HG03354 (cell line): ENCODE data around the gene PHB1.
"Not testable (repeated sequence)": the region's sequence is repeated elsewhere in the genome, so short reads cannot be mapped to it uniquely, and the experiment has no call there.

Experiments used
- ATAC-seq: cut with Tn5 transposase; IDR thresholded peaks from one replicate; pipeline ENCODE4 v1.9.1; 2021; ENCODE audit warnings: mild to moderate bottlenecking; ENCODE audit not compliant: unreplicated experiment, poor library complexity, severe bottlenecking

PHB1 gene

GRCh38 chr17:49407981-49408501, 6.6 kb downstream of the PHB1 start:
- peak; percentile 79 for ATAC-seq

GRCh38 chr17:49407086-49407485, 7.6 kb downstream of the PHB1 start:
- ATAC-seq = no peak

GRCh38 chr17:49406421-49407061, 8.1 kb downstream of the PHB1 start:
- ATAC-seq = no peak

GRCh38 chr17:49404906-49405305, 9.8 kb downstream of the PHB1 start:
- no peak for ATAC-seq

GRCh38 chr17:49404361-49404760, 10.3 kb downstream of the PHB1 start:
- peak; percentile 46 for ATAC-seq

GRCh38 chr17:49403514-49404289, 11.0 kb downstream of the PHB1 start:
- no peak for ATAC-seq

GRCh38 chr17:49402706-49403105, 12.0 kb downstream of the PHB1 start:
- no peak for ATAC-seq

- ATAC-seq = no peak
These were observed 12.6 kb downstream of the PHB1 start for GRCh38 chr17:49401971-49402611.

GRCh38 chr17:49399995-49400394, 14.7 kb downstream of the PHB1 start:
- no peak for ATAC-seq

- ATAC-seq = no peak
These were observed 17.1 kb downstream of the PHB1 start for GRCh38 chr17:49397586-49397985.

- no peak for ATAC-seq
These were observed 21.0 kb downstream of the PHB1 start for GRCh38 chr17:49393491-49394255.

GRCh38 chr17:49390548-49391324, 23.9 kb downstream of the PHB1 start:
- ATAC-seq = no peak

- not testable (repeated sequence) for ATAC-seq
These were observed 25.0 kb downstream of the PHB1 start for GRCh38 chr17:49389514-49390347.

GRCh38 chr17:49388692-49389513, 25.8 kb downstream of the PHB1 start:
- no peak for ATAC-seq

- peak; percentile 66 for ATAC-seq
These were observed 26.4 kb downstream of the PHB1 start for GRCh38 chr17:49388290-49388640.

- ATAC-seq = peak; percentile 40
These were observed 27.0 kb downstream of the PHB1 start for GRCh38 chr17:49387498-49388289.

- no peak for ATAC-seq
These were observed 28.3 kb downstream of the PHB1 start for GRCh38 chr17:49386373-49386772.
